ENCODE data around the gene TTF1. TPM values are rescaled to one million over a fixed set of nuclear protein-coding genes. Genes with fewer than 3 reads are reported as not detected.
A peak's percentile ranks its signal among the peaks of the same experiment; 100 is the strongest.

TTF1 gene, protein sequence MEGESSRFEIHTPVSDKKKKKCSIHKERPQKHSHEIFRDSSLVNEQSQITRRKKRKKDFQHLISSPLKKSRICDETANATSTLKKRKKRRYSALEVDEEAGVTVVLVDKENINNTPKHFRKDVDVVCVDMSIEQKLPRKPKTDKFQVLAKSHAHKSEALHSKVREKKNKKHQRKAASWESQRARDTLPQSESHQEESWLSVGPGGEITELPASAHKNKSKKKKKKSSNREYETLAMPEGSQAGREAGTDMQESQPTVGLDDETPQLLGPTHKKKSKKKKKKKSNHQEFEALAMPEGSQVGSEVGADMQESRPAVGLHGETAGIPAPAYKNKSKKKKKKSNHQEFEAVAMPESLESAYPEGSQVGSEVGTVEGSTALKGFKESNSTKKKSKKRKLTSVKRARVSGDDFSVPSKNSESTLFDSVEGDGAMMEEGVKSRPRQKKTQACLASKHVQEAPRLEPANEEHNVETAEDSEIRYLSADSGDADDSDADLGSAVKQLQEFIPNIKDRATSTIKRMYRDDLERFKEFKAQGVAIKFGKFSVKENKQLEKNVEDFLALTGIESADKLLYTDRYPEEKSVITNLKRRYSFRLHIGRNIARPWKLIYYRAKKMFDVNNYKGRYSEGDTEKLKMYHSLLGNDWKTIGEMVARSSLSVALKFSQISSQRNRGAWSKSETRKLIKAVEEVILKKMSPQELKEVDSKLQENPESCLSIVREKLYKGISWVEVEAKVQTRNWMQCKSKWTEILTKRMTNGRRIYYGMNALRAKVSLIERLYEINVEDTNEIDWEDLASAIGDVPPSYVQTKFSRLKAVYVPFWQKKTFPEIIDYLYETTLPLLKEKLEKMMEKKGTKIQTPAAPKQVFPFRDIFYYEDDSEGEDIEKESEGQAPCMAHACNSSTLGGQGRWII
- polyA plus RNA-seq (ENCODE audit: insufficient read length), result 20.9 TPM
- long read RNA-seq, donor 1, partial matches to known transcripts, result 16 of 16 reads
- long read RNA-seq, donor 1, other reads (novel, unspliced or antisense), result 0 of 16 reads
- long read RNA-seq, donor 2, partial matches to known transcripts, result 16 of 16 reads
- long read RNA-seq, donor 2, other reads (novel, unspliced or antisense), result 0 of 16 reads
- long read RNA-seq, donor 3, partial matches to known transcripts, result 22 of 22 reads
- long read RNA-seq, donor 3, other reads (novel, unspliced or antisense), result 0 of 22 reads
- long read RNA-seq, donor 4, result 0 reads
- long read RNA-seq, donor 5, partial matches to known transcripts, result 9 of 10 reads
- long read RNA-seq, donor 5, other reads (novel, unspliced or antisense), result 0 of 10 reads
- long read RNA-seq, donor 6, partial matches to known transcripts, result 8 of 10 reads
- long read RNA-seq, donor 6, other reads (novel, unspliced or antisense), result 0 of 10 reads
- long read RNA-seq, donor 7, partial matches to known transcripts, result 36 of 36 reads
- long read RNA-seq, donor 7, other reads (novel, unspliced or antisense), result 0 of 36 reads
- long read RNA-seq, donor 8, partial matches to known transcripts, result 6 of 6 reads
- long read RNA-seq, donor 8, other reads (novel, unspliced or antisense), result 0 of 6 reads

DNA sequence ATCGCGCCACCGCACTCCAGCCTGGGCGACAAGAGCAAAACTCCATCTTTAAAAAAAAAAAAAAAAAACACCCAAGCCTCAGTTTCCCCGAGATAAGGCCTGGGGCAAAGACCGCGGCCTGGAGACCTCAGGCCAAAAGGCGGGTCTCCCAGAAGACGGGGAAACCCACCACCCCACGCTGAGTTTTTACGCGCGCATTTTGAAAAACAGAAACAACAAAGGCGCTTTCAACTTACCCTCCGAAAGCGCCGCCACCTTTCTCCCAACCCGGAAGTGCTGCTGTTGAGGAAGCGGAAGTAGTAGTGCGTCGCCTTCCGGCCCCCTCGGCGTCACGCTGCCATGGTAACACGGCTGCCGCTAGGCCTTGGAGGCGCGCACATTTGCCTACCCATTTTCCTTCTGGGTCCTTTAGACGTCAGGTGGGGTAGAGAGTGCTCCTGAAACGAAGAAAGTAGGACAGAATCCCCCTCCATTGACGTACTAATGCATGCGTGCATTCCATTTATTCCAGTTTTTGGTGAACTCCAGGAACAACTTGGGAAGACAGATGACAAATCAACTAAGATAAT lies at the start of gene TTF1:
Gene TTF1 (minus strand): TSS at position 287 of the 569 bp plus-strand sequence. CDS start 4,019 bp downstream, outside the sequence.
- DNase-seq, result peak; percentile 86

DNA sequence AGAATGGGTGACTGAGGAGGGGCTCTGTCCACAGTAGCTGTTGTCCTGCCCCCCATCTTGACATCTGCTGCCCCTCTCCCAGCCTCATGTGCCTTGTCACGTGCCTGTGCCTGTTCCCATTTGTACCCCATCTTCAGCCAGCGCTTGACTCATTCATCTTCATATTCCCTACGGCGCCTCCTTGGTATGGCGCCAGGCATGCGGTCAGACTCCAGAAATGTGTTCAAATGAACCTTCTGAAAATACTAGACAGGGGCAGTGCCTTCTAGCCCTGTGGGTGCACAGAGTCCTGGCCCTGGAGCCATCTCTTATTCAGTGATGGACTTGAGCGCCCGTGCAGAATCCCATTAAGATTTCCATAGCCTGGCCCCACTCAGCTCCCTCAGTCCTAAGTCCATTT lies 49.6 kb upstream of the TTF1 start:
- DNase-seq, result no peak

DNA sequence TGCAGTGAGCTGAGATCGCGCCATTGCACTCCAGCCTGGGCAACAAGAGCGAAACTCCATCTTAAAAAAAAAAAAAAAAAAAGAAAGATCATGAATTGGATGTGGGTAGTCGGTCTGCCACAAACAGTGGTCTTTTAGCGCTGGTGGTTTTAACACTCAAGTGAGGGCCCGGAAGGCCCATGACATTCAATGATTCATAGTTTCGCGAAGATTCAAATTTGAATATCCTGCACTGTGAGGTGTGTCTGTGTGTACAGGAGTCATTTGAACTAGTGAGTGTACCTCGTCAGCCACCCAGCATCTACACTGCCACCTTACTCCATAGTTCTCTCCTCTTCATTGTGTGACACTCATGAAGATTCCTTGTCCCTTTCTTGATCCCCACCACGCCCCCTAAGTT lies 44.6 kb upstream of the TTF1 start:
- no peak for DNase-seq

DNA sequence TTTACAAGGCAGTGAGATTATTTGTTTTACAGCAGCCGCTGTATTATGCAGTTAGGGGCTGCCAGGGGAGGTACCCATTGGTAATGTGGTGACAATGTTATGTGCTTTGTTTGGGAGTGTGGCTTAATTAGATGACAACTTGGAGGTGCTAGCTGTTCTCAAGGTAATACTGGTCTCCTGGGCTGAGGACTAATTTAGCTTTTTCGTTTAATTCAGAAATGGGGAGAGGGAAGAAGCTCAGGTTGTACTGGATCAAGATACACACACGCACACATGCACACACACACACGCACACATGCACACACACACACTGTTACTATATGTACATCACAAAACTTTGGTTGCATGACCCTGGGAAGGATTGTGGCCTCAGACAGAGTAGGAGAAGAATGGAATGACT lies 41.3 kb upstream of the TTF1 start:
- no peak for DNase-seq

DNA sequence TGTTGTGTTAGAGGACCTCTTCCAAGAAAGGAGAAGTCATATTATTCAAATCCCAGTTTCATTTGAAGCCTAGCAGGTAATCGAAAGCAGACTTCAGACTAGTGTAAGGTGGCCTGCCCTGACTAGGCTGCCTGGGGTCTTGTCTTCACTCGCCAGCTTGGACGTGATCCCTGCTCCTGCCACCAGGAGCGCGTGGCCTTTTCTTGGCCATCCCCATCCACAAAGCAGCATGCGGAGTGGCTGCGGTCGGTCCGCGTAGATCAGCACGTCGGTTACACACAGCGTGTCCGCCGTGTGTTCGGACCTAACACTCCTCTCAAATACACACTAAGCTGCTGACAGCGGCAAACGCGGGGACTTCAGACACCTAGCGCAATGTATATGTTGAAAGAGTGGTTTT lies 40.7 kb upstream of the TTF1 start:
- DNase-seq, result no peak

DNA sequence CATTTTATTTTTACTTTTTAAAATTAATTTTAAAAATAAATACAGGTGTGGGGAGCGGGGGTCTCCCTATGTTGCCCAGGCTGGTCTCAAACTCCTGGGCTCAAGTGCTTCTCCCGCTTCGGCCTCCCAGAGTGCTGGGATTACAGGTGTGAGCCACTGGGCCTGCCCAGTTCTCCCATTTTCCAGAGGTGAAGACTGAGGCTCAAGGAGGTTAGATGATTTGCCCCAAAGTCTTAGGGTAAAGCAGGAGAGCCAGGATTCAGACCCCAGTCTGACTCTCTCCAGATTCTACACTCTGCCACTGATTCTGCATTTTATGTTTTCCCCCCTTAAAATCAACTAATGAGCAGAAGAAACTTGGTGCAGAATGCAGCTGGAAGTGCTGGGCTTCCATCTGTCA lies 40.2 kb upstream of the TTF1 start:
- DNase-seq, result no peak

DNA sequence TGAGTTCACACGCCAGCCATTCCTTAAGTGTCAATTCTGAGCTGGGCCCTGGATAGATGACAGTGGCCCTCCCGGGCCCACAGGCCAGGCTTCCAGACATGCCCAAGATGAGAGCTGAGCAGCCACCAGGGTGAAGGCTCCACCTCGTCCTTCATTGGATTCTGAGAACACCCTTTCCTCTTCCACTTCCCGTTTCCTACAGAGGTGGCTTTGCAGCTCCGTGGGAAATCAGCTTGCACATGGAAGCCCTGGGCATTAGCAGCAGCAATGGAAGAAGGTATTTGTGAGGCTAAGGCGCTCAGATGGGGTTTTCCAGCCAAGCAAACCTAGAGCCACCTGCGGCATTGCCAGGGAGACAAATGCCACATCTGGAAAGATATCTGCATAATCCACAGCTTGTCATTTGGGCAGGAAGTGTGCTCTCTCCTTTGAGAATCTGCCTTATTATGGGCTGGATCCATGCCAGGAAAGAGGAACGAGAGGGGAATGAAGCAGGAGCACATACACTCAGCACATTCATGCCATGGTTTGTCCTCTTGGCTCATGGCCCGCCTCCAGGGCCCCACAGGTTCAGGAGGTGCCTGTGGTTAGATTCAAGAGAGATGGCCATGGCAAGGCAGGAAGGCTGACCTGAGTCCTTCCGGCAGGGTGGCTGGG lies 37.4 kb upstream of the TTF1 start:
- DNase-seq, result no peak

DNA sequence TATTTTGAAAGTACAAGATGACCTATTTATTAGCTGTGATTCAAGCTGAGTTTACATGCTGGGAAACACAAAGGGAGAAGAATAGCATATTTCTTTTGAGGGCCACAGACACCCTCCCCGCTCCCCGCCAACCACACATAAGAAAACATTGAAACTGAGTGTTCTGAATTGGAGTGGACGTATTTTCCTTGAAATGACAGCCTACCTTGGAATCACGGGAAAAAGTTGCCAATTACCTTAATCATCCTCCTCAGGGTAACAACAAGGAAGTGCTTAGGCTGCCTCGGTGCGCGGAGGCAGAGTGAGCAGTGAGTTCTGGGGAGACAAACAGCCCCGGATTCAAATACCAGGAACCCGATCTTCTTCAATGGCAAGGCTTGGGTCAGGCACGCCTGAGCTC lies 34.8 kb upstream of the TTF1 start:
- DNase-seq, result no peak

DNA sequence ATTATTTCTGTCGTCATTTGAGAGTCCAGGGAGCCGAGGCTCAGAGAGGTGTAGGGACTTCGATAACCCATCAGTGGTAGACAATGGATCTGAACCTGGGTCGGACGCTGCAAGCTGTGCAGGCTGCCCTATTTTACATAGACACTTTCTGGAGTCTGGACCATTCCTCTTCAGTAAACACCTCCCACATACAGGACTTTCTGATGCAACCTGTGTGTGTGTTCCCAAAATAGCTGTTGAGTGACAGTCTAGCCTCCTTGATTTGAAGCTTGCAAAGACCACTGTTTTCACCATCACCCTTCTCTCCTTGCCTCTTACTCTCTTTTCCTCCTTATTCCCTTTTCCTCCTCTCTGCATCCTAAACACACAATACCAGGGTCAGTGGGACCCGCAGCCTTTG lies 34.1 kb upstream of the TTF1 start:
- DNase-seq, result no peak

DNA sequence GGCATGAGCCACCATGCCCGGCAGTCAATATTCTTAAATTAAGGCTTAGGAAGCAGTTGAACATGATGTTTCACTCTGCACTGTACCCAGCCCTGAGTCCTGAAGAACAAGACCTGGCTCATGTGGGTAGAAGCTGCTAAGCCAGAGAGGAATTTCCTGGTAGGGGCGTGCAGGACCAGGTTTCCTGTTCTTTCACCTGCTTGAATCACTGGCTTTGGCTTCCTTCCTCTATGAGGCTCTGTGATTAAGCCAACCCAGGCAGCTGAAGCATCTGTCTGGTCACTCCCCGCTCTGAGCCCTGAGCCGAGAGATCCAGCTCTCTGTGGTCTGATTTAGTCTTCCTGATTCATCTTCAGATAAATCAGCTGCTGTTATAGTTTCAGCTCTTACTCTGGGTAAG lies 32.5 kb upstream of the TTF1 start:
- DNase-seq, result no peak

DNA sequence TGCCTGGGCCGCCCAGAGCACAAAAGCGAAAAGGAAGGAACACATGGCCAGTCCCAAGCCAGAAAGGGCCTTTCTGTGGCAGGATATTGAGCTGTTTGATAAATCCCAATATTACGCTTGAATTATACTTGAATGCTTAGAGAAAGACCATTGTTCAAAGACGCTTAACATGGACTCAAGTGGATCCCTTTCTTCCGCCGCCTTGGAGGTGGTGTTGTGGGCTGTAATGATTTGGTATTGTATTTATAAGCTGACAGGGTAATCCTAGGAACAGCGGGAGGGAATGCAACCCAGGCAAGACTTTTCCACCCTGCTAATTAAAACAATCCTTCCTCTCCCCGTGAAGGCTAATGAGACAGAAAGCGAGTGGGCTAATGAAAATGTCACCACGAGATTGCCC lies 28.2 kb upstream of the TTF1 start:
- no peak for DNase-seq

DNA sequence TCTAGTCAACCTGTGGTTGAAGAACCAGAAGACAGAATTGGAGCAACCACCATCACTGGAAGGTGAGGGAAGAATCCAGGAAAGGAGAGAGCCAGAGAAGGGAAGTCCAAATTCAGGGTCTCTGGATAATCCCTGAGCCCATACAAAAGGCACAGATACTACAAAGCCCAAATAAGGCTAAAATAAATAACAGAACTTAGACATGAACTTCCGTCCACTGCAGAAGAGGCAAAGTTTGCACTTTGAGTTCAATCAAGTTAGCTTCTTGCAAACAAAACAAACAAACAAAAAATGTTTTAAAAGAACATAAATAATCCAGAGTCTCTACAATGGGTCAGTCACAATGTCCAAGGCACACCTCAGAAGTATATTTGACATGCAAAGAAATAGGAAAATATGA lies 24.4 kb upstream of the TTF1 start:
- DNase-seq, result no peak

DNA sequence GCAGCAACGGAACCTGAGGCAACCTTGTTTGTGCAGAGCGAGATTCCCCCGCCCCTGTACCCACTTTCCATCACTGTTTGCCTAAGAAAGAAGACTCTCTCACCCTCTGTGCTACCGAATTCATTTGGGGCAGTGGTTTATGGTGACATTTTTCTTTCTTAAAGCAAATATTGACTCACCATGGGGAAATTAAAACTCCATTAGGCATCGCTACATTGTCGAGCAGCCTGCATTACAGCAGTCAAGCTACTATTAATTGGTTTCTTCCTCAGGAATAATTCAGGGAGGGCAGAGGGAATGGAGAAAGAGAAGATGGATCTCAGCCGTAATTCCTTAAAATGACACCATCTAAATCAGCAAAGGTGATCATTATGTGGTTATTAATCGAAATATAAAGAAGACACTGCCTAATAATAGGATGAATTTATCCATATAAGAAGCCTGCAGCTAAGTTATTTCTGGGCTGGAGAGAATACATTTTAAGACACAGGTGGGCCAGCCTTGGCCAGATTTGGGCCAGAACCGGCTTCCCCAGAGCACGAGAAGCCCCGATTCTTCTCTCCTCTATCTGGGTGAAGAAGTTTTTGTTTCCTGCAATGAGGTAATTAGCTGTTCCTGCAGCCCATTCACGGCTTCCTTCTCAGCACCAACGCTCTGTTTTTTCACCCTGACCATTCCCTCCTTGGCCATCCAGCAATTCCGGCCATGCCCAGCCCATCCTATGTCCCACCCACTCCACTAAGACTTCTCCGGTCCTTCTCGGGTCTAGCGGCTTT lies 20.2 kb upstream of the TTF1 start:
- DNase-seq, result no peak

DNA sequence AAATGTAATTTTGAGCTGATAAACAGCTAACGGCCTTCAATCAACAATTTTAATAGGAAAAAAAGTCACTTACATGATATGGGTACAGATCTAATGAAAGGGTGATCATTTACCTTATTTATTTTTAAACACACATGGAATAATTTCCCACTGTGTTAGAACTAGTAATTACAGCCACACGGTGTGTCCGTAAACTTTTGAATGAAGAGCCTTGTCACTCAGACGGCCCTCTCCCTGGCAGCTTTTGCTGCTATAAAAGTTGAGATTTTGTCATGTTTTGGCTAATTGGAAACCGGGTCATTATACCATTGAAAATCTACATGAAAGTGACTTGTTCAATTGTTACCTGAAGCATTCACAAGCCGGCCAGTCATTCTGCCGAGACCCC lies 19.0 kb upstream of the TTF1 start:
- no peak for DNase-seq

DNA sequence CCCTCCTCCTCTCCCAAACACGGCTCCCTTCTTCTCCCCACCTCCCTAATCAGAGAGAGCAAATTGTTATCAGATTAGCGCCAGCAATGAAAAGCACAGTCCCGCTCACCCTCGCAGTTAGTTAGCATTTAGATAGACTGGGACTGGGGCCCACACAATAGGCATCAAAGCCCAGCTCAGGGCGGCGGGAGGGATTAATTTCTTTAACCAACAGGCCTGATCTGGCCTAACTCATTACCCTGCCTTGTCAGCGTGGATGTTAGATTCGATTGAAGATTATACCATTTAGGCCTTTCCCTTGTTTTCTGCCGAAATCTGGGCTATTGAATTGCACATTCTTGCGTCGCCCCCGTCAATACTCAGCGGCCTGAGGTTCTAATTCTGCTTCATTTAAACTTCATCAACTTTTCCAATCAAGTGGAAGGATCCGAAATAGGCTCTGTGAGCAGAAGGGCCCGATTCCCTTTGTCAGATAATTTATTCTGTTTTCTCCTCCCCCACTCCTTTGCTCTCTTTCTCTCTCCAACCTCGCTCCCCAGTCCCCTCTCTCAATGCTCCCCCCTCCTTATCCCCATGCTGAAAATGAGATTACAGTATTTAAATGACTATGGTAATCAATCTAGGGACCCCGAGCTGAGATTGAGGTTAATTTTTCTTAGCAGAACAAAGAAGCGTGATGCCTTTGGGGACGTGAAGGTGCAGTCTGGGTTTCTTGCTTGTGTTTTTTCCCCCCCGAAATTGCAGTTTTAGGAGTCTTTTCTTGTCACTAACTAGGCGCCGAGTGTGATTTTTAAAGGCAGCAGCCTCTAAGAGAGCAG lies 18.4 kb upstream of the TTF1 start:
- DNase-seq, result no peak

DNA sequence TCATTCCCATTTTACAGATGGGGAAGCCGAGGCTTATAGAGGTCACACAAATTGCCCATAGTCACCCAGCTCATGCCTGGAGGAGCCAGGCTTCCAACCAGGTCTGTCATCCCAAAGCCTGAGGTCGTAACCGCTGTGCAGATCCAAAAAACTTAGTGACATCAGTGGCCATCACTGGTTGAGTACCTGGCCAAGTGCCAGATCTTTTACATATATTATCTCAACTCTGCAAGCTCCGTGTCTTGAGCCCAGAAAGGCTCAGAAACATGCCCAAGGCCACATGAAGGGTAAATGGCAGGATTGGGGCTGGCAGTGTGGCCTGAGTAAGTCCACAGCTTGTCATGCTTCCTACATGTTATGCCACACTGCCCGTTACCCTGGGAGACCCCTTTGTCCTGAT lies 16.9 kb upstream of the TTF1 start:
- DNase-seq, result no peak

DNA sequence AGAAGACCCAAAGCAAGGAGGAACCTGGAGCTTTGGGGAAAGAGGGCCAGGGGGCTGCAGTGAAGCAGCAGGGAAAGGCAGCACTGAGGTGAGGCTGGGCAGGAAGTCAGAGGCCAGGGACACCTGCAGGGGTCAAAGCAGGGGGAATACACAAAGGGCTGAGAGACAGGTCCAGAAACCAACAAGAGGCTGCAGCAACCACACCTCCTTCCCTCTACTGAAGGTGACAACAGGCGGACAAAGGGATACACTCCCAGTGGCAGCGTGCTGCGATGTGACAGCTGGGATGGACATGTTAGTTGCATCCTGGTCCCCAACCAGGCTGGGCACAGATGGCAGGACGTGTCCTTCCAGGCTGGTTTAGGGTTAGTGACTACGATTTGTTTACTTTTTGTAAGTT lies 15.9 kb upstream of the TTF1 start:
- DNase-seq, result no peak

DNA sequence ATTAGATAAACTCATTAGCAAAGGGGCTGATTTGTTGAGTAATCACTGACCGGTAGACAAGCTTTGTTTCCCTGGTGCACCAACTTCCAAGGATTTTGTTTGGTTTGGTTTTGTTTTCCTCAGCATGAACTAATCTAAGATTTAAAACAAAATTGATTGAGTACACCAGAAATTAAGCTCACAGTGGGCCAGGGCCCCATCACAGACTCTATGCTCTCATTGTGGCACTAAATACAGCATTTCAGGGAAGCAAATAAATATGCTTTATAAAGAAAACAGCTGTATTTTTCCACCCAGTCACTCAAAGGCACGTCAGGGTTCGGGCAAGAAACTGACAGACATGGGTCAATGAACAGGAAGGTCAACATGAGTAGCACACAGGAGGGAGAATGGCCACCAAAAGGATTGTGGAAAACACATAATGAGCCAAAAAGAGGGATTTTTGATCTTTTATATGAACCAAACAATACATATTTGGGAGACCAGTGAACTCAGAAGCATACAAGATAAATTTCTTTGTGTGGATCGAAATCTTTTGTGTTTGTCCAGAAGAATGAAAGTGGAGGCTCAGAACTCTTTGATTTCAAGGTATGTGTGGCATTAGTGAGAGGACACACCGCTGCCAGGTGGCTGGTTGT lies 12.2 kb upstream of the TTF1 start:
- no peak for DNase-seq

DNA sequence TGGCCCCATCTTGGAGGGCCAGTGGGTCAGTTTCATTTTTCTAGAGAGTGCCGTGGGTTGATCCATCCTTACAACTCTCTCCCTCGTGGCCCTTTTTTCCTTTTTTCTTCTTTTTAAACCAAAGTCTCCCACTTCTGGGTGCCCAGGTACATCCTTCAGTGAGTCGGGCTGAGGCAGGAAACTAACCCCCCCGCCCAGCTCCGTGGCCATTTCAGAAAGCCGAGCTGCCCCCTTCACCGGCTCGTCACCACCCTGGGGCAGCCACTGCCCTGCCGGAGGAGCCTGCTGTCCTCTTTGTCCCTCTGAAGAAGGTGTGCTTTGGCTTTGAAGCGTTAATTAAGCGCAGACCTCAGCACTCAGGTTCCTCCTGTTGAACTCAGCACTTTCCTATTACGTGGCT lies 8.5 kb upstream of the TTF1 start:
- DNase-seq, result no peak

Data from left kidney (tissue), 8 donors.